Testis (tissue), 2 donors: ENCODE data around the gene KDM1A.

Experiments
- POLR2A ChIP-seq: fragments of 450-650 bp; IDR thresholded peaks from one replicate; pipeline ENCODE4 v1.6.1; 2017; ENCODE audit warnings: antibody characterized with exemption, mild to moderate bottlenecking, moderate library complexity
- TF ChIP-seq, protein P1 (sequence below), 3 experiments: fragments of 450-650 bp in 2 of 3; fragments of 200-600 bp in 1 of 3; sonication (generic) in 1 of 3; IDR thresholded peaks; one replicate each; pipeline ENCODE4 v1.5.1; 2016 to 2019; ENCODE audit warnings: antibody characterized with exemption in 3 of 3, mild to moderate bottlenecking in 2 of 3, moderate library complexity in 1 of 3

DNA sequence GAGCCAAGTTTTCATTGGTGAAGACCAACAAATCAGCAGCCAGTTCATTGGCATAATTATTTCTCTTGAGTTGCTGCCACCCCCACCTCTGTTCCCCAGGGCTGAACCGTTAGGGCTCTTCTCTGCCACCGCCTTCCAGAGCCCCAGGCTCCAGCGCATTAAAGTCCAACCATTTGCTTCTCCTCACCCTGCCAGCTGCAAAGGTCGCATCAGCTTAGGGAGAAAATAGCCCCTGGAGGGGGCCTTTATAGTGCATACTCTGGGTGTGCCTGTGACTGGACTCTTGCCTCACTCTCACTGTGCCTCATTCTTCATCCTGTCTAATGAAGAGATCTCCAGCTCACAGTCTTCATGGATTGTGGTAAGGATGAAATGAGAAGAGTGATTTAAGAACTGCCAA lies 50.4 kb downstream of the KDM1A start:
- TF ChIP-seq, protein P1, sequence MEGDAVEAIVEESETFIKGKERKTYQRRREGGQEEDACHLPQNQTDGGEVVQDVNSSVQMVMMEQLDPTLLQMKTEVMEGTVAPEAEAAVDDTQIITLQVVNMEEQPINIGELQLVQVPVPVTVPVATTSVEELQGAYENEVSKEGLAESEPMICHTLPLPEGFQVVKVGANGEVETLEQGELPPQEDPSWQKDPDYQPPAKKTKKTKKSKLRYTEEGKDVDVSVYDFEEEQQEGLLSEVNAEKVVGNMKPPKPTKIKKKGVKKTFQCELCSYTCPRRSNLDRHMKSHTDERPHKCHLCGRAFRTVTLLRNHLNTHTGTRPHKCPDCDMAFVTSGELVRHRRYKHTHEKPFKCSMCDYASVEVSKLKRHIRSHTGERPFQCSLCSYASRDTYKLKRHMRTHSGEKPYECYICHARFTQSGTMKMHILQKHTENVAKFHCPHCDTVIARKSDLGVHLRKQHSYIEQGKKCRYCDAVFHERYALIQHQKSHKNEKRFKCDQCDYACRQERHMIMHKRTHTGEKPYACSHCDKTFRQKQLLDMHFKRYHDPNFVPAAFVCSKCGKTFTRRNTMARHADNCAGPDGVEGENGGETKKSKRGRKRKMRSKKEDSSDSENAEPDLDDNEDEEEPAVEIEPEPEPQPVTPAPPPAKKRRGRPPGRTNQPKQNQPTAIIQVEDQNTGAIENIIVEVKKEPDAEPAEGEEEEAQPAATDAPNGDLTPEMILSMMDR (IDR thresholded peaks at IDR 0.05) = no peak
- no peak for TF ChIP-seq POLR2A
